ENCODE data around the gene PLCB2.

DNA sequence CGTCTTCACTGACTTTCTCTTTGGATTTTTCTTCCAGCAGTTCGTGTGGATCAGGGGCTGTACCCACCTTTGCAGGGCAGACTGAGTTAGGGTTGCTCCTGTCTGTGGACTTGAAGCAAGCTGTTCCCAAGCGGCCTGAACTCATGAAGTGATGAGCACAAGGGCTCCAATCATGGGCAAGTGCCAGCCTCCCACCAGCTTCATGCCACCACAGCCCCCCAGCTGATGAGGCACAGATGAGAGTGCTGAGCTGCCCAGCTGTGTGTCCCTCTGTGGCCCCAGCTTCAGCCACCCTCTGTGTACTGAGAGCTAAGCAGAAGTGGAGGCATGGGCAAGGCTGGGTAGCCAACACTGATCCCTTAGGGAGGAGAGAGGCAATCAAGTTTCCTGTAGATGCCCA, 3.3 kb upstream of the PLCB2 start:
- TF ChIP-seq, protein P1, sequence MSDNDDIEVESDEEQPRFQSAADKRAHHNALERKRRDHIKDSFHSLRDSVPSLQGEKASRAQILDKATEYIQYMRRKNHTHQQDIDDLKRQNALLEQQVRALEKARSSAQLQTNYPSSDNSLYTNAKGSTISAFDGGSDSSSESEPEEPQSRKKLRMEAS (IDR thresholded peaks at IDR 0.05; ENCODE audit: low read depth), result no peak
- TF ChIP-seq, protein P2, sequence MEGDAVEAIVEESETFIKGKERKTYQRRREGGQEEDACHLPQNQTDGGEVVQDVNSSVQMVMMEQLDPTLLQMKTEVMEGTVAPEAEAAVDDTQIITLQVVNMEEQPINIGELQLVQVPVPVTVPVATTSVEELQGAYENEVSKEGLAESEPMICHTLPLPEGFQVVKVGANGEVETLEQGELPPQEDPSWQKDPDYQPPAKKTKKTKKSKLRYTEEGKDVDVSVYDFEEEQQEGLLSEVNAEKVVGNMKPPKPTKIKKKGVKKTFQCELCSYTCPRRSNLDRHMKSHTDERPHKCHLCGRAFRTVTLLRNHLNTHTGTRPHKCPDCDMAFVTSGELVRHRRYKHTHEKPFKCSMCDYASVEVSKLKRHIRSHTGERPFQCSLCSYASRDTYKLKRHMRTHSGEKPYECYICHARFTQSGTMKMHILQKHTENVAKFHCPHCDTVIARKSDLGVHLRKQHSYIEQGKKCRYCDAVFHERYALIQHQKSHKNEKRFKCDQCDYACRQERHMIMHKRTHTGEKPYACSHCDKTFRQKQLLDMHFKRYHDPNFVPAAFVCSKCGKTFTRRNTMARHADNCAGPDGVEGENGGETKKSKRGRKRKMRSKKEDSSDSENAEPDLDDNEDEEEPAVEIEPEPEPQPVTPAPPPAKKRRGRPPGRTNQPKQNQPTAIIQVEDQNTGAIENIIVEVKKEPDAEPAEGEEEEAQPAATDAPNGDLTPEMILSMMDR (IDR thresholded peaks at IDR 0.05), result no peak
- TF ChIP-seq YY1 (IDR thresholded peaks at IDR 0.05; ENCODE audit: low read depth), result no peak
- no peak for TF ChIP-seq POLR2AphosphoS5 (IDR thresholded peaks at IDR 0.05; ENCODE audit: low read depth, low read length)
- TF ChIP-seq, protein P3, sequence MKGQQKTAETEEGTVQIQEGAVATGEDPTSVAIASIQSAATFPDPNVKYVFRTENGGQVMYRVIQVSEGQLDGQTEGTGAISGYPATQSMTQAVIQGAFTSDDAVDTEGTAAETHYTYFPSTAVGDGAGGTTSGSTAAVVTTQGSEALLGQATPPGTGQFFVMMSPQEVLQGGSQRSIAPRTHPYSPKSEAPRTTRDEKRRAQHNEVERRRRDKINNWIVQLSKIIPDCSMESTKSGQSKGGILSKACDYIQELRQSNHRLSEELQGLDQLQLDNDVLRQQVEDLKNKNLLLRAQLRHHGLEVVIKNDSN (IDR thresholded peaks at IDR 0.05; ENCODE audit: borderline replicate concordance, low read depth), result no peak
- no peak for TF ChIP-seq NFIC (IDR thresholded peaks at IDR 0.05; ENCODE audit: borderline replicate concordance)

All from SK-N-SH (cell line).